GM19463 (cell line): ENCODE data around the gene CD300A.
A peak's percentile ranks its signal among the peaks of the same experiment; 100 is the strongest.
"Not testable (repeated sequence)": the region's sequence is repeated elsewhere in the genome, so short reads cannot be mapped to it uniquely, and the experiment has no call there.

Experiments
- ATAC-seq: cut with Tn5 transposase; IDR thresholded peaks from one replicate; pipeline ENCODE4 v1.9.1; 2021; ENCODE audit warnings: mild to moderate bottlenecking, moderate library complexity; ENCODE audit not compliant: unreplicated experiment

Gene CD300A

DNA sequence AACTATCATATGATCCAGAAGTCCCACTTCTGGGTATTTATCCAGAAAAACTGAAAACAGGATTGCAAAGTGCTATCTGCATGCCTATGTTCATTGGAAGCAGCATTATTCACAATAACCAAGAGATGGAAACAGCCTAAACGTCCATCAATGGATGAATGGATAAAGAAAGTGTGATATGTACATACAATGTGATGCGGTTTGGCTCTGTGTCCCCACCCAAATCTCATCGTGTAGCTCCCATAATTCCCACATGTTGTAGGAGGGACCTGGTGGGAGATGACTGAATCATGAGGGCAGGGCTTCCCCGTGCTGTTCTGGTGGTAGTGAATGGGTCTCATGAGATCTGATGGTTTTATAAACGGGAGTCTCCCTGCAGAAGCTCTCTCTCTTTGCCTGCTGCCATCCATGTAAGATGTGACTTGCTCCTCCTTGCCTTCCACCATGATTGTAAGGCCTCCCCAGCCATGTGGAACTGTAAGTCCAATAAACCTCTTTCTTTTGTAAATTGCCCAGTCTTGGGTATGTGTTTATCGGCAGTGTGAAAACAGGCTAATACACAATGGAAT is 52.1 kb downstream of the CD300A start:
- not testable (repeated sequence) for ATAC-seq

GRCh38 chr17:74520016-74520434 is 53.6 kb downstream of the CD300A start:
- ATAC-seq, result no peak

- no peak for ATAC-seq
Observed at GRCh38 chr17:74520790-74521480, 54.5 kb downstream of the CD300A start.

GRCh38 chr17:74521701-74522201 is 55.3 kb downstream of the CD300A start:
- ATAC-seq, result no peak

DNA sequence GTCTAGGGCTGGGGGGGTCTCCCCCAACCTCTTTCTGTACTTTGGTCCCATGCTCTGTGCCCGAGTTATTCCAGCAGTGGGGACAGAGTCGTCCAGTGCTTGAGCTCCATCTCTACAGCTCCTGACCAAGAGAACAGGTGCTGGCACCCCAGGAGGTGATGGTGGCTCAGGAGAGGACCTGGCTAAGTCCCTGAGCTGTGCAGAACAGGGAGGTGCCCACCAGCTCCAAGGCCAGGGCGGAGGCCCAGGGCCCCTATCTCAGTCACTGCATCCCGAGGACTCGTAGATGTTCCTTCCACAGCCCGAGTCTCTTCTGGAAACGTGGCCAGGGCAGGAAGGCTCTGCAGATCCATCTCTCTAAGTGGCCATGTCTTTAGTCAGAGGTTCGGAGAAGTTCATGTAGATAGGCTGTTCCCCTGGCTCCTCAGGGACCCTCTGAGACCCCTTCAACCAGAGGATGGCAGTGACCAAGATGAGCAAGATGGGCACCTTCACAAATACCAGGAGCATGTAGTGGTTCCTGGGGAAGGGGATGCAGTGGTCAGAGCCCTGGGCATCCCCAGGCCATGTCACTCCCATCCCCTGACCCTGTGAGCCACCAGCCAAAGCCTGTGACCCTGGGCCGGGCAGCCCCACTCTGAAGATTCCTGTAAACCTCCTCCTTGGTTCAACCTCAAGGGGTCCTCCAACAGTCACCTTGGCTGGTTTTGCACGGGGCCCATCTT is 56.1 kb downstream of the CD300A start:
- no peak for ATAC-seq

DNA sequence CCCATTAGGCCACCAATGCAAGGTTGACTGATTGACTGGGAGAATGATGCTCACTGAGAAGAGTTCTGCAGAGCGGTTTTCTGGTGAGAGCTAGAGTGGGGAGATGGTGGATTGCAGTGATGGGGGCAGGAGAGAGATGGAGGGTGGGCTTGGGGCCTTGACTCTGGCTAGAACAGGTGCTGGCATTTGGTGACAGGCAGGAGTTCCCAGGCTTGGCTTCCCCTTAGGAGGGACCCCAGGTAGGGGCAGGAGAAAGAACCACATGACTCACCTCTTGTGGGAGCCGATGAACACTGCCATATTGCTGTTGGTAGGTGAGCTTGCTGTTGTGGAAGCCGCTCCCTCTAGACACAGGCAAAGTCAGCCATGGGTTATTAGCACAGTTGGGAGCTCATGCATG is 56.9 kb downstream of the CD300A start:
- ATAC-seq, result no peak

GRCh38 chr17:74524653-74525464 is 58.4 kb downstream of the CD300A start:
- no peak for ATAC-seq

- ATAC-seq, result no peak
Observed at GRCh38 chr17:74525465-74525725, 59.0 kb downstream of the CD300A start.

DNA sequence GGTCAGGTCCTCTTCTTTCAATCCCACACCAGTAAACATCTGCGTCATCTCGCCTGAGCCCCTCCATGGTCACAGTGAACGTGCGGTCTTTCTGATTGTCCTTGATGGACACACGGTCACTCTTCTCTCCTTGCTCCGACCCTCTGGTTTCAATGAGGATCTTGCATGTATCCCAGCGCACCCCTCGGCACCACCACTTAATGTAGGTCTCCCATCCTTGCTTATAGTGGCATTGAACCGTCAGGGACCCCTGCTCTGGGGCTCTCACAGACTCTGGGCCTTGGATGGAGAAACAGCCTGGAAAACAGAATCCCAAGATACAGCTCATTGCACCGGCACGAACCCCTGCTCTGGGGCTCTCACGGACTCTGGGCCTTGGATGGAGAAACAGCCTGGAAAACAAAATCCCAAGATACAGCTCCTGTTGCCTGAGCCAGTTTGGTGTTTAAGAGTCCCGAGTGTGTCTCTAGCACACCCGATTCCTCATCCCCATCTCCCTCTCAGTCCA is 59.4 kb downstream of the CD300A start:
- ATAC-seq, result no peak

GRCh38 chr17:74526681-74527080 is 60.2 kb downstream of the CD300A start:
- ATAC-seq, result no peak

GRCh38 chr17:74527081-74527480 is 60.6 kb downstream of the CD300A start:
- ATAC-seq, result no peak

DNA sequence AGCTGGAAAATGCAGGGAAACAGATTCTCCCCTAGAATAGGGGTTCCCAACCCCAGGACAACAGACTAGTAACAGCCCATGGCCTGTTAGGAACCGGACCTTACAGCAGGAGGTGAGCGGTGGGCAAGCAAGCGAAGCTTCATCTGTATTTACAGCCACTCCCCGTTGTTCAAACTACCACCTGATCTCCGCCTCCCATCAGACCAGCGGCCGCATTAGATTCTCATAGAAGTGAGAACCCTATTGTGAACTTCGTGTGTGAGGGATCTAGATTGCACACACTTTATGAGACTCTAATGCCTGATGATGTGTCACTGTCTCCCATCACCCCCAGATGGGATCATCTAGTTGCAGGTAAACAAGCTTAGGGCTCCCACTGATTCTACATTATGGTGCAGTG is 61.3 kb downstream of the CD300A start:
- no peak for ATAC-seq

- peak; percentile 84 for ATAC-seq
Observed at GRCh38 chr17:74528491-74529199, 62.2 kb downstream of the CD300A start.

DNA sequence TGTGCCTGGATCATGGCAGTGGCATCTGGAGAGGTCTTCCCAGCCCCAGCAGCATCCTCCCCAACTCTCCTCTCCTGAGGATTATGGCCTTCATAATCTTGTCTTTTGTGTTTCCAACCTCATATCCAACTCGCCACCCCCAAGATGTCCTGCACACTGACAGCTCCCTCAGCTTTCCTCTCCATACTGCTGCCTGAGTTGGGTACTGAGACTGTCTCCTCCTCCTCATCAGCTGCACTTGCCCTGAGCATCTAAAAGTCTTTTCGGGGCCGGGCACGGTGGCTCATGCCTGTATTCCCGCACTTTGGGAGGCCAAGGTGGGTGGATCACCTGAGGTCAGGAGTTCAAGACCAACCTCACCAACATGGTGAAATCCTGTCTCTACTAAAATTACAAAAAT is 62.8 kb downstream of the CD300A start:
- ATAC-seq, result no peak

DNA sequence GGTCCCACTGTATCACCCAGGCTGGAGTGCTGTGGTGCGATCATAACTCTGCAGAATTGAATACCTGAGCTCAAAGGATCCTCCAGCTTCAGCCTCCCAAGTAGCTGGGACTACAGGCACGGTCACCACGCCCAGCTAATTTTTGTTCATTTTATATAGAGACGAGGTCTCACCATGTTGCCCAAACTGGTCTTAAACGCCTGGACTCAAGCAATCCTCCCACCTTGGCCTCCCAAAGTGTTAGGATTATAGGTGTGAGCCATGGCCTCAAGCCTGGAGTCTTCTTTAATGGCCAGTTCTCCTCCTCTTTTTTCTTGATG is 64.4 kb downstream of the CD300A start:
- ATAC-seq, result no peak

DNA sequence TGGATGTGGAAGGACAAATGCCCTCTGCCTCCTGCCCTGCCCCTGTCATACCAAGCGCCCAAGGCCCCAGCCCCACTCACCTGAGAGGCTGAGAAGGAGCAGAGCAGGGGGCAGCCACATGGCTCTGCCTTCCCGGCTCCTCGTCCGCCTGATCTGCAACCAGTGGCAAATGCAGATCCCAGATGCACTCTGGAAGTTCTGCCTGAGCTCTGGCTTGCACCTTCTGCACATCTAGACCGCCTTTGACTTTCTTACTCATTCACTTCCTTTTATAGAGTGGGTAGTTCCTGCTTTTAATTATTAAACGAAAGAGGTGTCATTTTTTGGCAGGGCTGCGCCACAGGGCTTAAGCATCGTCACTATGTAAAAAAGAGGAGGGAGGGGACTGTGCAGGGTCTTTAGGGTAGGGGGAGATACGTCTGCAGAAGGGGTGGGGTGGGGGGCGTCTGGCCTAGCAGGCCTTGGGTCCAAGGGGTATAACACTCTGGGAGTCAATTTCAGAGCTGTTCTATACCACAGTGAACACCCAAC is 64.9 kb downstream of the CD300A start, which contains the start of gene CD300LB:
Gene CD300LB, minus strand, starts transcription at position 245 of the 531 bp plus-strand sequence. Its CDS starts 125 bp downstream, at position 120.
- no peak for ATAC-seq

DNA sequence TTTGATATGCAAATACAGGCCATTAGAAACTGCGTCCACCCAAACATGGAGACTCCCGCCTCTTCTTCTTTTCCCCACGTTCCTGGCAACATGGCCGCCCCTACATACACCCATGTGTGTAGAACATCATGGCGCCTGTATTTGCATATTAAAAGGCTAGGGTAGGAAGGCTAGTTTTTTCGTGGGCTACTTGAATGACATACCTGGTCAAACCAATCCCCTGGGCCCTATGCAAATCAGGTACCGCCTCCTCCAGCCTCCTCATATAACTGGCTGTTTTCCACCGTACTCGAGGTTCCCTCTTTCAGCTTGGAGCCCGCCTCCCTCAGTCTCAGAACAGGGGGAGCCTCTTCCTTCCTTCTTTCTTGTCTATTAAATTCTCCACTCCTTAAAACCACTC is 65.7 kb downstream of the CD300A start:
- no peak for ATAC-seq
